Trophoblast cell (in vitro differentiated cells and primary cell): ENCODE measurements around the gene AK1.

Source experiments
- DNase-seq, 2 donors: peaks; one replicate each; pipeline ENCODE4 v3.0.0-alpha.2; 2016
- H2AFZ ChIP-seq: 2 replicates; pipeline ENCODE4 v1.6.1; 2013; ENCODE audit warnings: low read length, moderate library complexity, mild to moderate bottlenecking; ENCODE audit not compliant: insufficient read depth, poor library complexity
- H2AK5ac ChIP-seq: 2 replicates; pipeline ENCODE4 v1.6.1; 2013; ENCODE audit warnings: mild to moderate bottlenecking, low read length
- H2BK120ac ChIP-seq: 2 replicates; pipeline ENCODE4 v1.6.1; 2013; ENCODE audit warnings: low read length, mild to moderate bottlenecking, moderate library complexity; ENCODE audit not compliant: insufficient read depth, poor library complexity
- H2BK12ac ChIP-seq: 2 replicates; pipeline ENCODE4 v1.6.1; 2013; ENCODE audit warnings: mild to moderate bottlenecking, low read length, moderate library complexity
- H2BK5ac ChIP-seq: 2 replicates; pipeline ENCODE4 v1.6.1; 2013; ENCODE audit warnings: low read length, low read depth, moderate library complexity, mild to moderate bottlenecking; ENCODE audit not compliant: poor library complexity
- H3K14ac ChIP-seq: 2 replicates; pipeline ENCODE4 v1.6.1; 2013; ENCODE audit warnings: mild to moderate bottlenecking, low read length
- H3K18ac ChIP-seq: 2 replicates; pipeline ENCODE4 v1.6.1; 2013; ENCODE audit warnings: mild to moderate bottlenecking, low read length
- H3K23ac ChIP-seq: 2 replicates; pipeline ENCODE4 v1.6.1; 2013; ENCODE audit warnings: low read length
- H3K27ac ChIP-seq: 2 replicates; pipeline ENCODE4 v1.5.1; 2013; ENCODE audit warnings: low read depth, mild to moderate bottlenecking, inconsistent platforms, low read length, moderate library complexity
- H3K27me3 ChIP-seq: 2 replicates; pipeline ENCODE4 v1.6.1; 2013; ENCODE audit warnings: inconsistent platforms, mild to moderate bottlenecking, low read length, moderate library complexity; ENCODE audit not compliant: insufficient read depth
- H3K36me3 ChIP-seq, 2 experiments: 1 replicate in 1 of 2; 2 replicates in 1 of 2; pipeline ENCODE4 v1.6.1; 2013; ENCODE audit warnings: low read length in 2 of 2, mild to moderate bottlenecking in 2 of 2, moderate library complexity in 1 of 2; ENCODE audit not compliant: insufficient read depth in 2 of 2, control insufficient read depth in 1 of 2
- H3K4ac ChIP-seq: 2 replicates; pipeline ENCODE4 v1.6.1; 2013; ENCODE audit warnings: low read depth, mild to moderate bottlenecking, low read length, moderate library complexity
- H3K4me1 ChIP-seq, 2 experiments: 1 replicate in 1 of 2; 2 replicates in 1 of 2; pipeline ENCODE4 v1.6.1; 2013; ENCODE audit warnings: low read length in 2 of 2, mild to moderate bottlenecking in 2 of 2, moderate library complexity in 1 of 2; ENCODE audit not compliant: insufficient read depth in 2 of 2, control insufficient read depth in 1 of 2
- H3K4me2 ChIP-seq: 2 replicates; pipeline ENCODE4 v1.6.1; 2013; ENCODE audit warnings: inconsistent platforms, mild to moderate bottlenecking, low read length, moderate library complexity
- H3K4me3 ChIP-seq: 2 replicates; pipeline ENCODE4 v1.5.1; 2013; ENCODE audit warnings: mild to moderate bottlenecking, low read depth, low read length, inconsistent platforms
- H3K79me1 ChIP-seq: one replicate; pipeline ENCODE4 v1.6.1; 2013; ENCODE audit warnings: low read length
- H3K79me2 ChIP-seq: 2 replicates; pipeline ENCODE4 v1.6.1; 2013; ENCODE audit warnings: low read length, mild to moderate bottlenecking; ENCODE audit not compliant: control insufficient read depth, insufficient read depth, poor library complexity
- H3K9ac ChIP-seq: 2 replicates; pipeline ENCODE4 v1.6.1; 2013; ENCODE audit warnings: mild to moderate bottlenecking, low read length
- H3K9me3 ChIP-seq: 2 replicates; pipeline ENCODE4 v1.6.1; 2013; ENCODE audit warnings: low read depth, mild to moderate bottlenecking, control low read depth, inconsistent platforms, low read length; ENCODE audit not compliant: insufficient read depth
- H4K12ac ChIP-seq: 2 replicates; pipeline ENCODE4 v1.6.1; 2013; ENCODE audit warnings: low read depth, mild to moderate bottlenecking, low read length, moderate library complexity
- H4K8ac ChIP-seq: 2 replicates; pipeline ENCODE4 v1.6.1; 2013; ENCODE audit warnings: low read depth, mild to moderate bottlenecking, low read length, moderate library complexity
- H4K91ac ChIP-seq: one replicate; pipeline ENCODE4 v1.6.1; 2013; ENCODE audit warnings: low read depth, mild to moderate bottlenecking, low read length, moderate library complexity
- WGBS: extraction: QIAGEN DNeasy Blood & Tissue Kit; methylation state at CpG from one replicate; pipeline ENCODE4 v1.1.7; 2013; ENCODE audit warnings: missing lambda C conversion rate; ENCODE audit not compliant: insufficient read length, insufficient coverage; ENCODE audit errors: extremely low coverage; 5-methylcytosine and 5-hydroxymethylcytosine counted together

Gene AK1

GRCh38 chr9:127874301-127875221, 2.9 kb downstream of the AK1 start:
- H3K9ac ChIP-seq = no peak overlapping the region
- no peak overlapping the region for H2BK5ac ChIP-seq
- no peak for DNase-seq
- peaks cover 7 to 11% of the 10 kb centered on the region in 2 experiments for H3K36me3 ChIP-seq
- no peak overlapping the region for H4K8ac ChIP-seq
- no peak overlapping the region for H3K14ac ChIP-seq
- no peak overlapping the region for H3K4me2 ChIP-seq
- WGBS = no CpG with 5 or more reads among the region's 19 CpGs
- peak overlapping the region; percentile 11 for H2AK5ac ChIP-seq
- H2BK120ac ChIP-seq = no peak overlapping the region
- no peak overlapping the region for H4K12ac ChIP-seq
- H3K4me1 ChIP-seq = peaks cover 21 to 24% of the 10 kb centered on the region in 2 experiments
- H3K9me3 ChIP-seq = peaks cover 2% of the 10 kb centered on the region
- no peak overlapping the region for H3K23ac ChIP-seq
- peak overlapping the region; percentile 60 for H4K91ac ChIP-seq
- no peaks in the 10 kb centered on the region for H3K27me3 ChIP-seq
- H3K79me1 ChIP-seq = peaks cover 13% of the 10 kb centered on the region
- H3K27ac ChIP-seq = no peak overlapping the region
- H2BK12ac ChIP-seq = no peak overlapping the region
- H3K4me3 ChIP-seq = no peak overlapping the region
- H3K18ac ChIP-seq = no peak overlapping the region
- H2AFZ ChIP-seq = no peak overlapping the region
- no peak overlapping the region for H3K4ac ChIP-seq
- peaks cover 7% of the 10 kb centered on the region for H3K79me2 ChIP-seq

- no peak for DNase-seq
These were observed 3.6 kb downstream of the AK1 start for GRCh38 chr9:127873886-127874285.

GRCh38 chr9:127873223-127873691, 4.2 kb downstream of the AK1 start:
- DNase-seq = no peak
- no peak overlapping the region for H2BK120ac ChIP-seq
- H3K18ac ChIP-seq = no peak overlapping the region
- H2BK12ac ChIP-seq = no peak overlapping the region
- H3K36me3 ChIP-seq = peaks cover 9 to 11% of the 10 kb centered on the region in 2 experiments
- no peak overlapping the region for H2AFZ ChIP-seq
- no peak overlapping the region for H4K12ac ChIP-seq
- H2AK5ac ChIP-seq = no peak overlapping the region
- H3K4ac ChIP-seq = no peak overlapping the region
- H3K27me3 ChIP-seq = no peaks in the 10 kb centered on the region
- H3K14ac ChIP-seq = no peak overlapping the region
- no peak overlapping the region for H4K91ac ChIP-seq
- H3K79me1 ChIP-seq = peaks cover 25% of the 10 kb centered on the region
- no peak overlapping the region for H2BK5ac ChIP-seq
- peaks cover 33% of the 10 kb centered on the region in 2 experiments for H3K4me1 ChIP-seq
- H3K4me2 ChIP-seq = no peak overlapping the region
- H3K27ac ChIP-seq = no peak overlapping the region
- H3K23ac ChIP-seq = no peak overlapping the region
- H3K79me2 ChIP-seq = peaks cover 7% of the 10 kb centered on the region
- H4K8ac ChIP-seq = no peak overlapping the region
- WGBS = no CpG with 5 or more reads among the region's 19 CpGs
- H3K9ac ChIP-seq = no peak overlapping the region
- H3K9me3 ChIP-seq = peaks cover 2% of the 10 kb centered on the region
- H3K4me3 ChIP-seq = no peak overlapping the region

More at GRCh38 chr9:127873886-127874285, 3.6 kb downstream of the AK1 start:
- H3K4me2 ChIP-seq = no peak overlapping the region
- peaks cover 27 to 28% of the 10 kb centered on the region in 2 experiments for H3K4me1 ChIP-seq
- H2BK5ac ChIP-seq = no peak overlapping the region
- H3K23ac ChIP-seq = no peak overlapping the region
- no peak overlapping the region for H2AK5ac ChIP-seq
- no peak overlapping the region for H2AFZ ChIP-seq
- whole genome bisulfite sequencing = no CpG with 5 or more reads among the region's 10 CpGs
- peaks cover 2% of the 10 kb centered on the region for H3K9me3 ChIP-seq
- no peak overlapping the region for H4K8ac ChIP-seq
- H3K18ac ChIP-seq = no peak overlapping the region
- H2BK12ac ChIP-seq = no peak overlapping the region
- H3K9ac ChIP-seq = no peak overlapping the region
- peaks cover 19% of the 10 kb centered on the region for H3K79me1 ChIP-seq
- H3K27ac ChIP-seq = no peak overlapping the region
- H2BK120ac ChIP-seq = no peak overlapping the region
- H3K27me3 ChIP-seq = no peaks in the 10 kb centered on the region
- no peak overlapping the region for H4K12ac ChIP-seq
- no peak overlapping the region for H3K4me3 ChIP-seq
- H3K14ac ChIP-seq = no peak overlapping the region
- peaks cover 8 to 11% of the 10 kb centered on the region in 2 experiments for H3K36me3 ChIP-seq
- no peak overlapping the region for H3K4ac ChIP-seq
- H3K79me2 ChIP-seq = peaks cover 7% of the 10 kb centered on the region
- no peak overlapping the region for H4K91ac ChIP-seq

DNA sequence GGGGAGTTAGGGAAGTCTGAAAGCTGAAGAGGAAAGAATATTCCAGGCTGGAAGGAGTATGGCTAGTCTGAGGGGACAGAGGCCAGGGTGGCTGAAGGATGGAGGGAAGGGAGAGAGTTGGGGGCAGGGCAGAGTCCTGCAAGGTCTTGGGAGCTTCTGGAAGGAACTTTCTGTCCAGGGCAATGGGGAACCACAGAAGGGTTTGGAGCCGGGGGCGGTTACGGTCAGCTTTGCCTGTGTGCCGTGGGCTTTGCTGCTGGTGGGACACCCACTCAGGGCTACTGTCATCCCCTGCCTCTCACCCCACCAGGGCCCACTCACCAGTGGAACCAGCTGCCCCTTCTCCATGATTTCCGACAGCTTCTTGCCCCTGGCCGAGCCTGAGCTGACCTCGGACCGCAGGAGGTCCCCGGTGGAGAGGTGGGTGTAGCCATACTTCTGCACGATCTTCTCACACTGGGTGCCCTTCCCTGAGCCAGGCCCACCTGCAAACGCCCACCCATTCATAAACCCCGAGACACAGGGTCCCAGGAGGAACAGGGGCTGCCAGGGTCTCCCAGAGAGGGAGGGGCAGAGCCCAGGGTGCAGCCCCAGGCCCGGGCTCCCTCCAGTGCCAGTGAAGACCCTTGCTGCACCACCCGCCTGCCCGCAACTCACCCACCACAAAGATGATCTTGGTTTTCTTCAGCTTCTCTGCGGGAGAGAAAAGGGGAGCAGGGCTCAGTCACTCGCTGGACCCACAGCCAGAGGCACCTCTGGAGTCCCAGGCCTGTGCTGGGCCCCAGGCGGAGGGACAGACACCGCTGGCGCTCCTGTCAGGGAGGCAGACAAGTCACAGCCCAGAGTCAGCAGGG, 4.9 kb downstream of the AK1 start:
- Histone ChIP-seq H3K4ac (no peak overlapping the region), H3K4me2 (no peak overlapping the region), H3K4me1 (peaks cover 34 to 35% of the 10 kb centered on the region in 2 experiments), H3K4me3 (no peak overlapping the region), H3K9ac (no peak overlapping the region), H3K27me3 (no peaks in the 10 kb centered on the region), H4K91ac (peak overlapping the region; percentile 21), H3K27ac (no peak overlapping the region), H3K36me3 (peaks cover 9 to 11% of the 10 kb centered on the region in 2 experiments), H4K12ac (no peak overlapping the region), H3K9me3 (peaks cover 2% of the 10 kb centered on the region), H2BK5ac (no peak overlapping the region), H3K23ac (no peak overlapping the region), H4K8ac (no peak overlapping the region), H2AFZ (no peak overlapping the region), H2AK5ac (no peak overlapping the region), H3K14ac (no peak overlapping the region), H3K18ac (no peak overlapping the region), H3K79me2 (peaks cover 5% of the 10 kb centered on the region), H2BK120ac (no peak overlapping the region), H2BK12ac (no peak overlapping the region), H3K79me1 (peaks cover 26% of the 10 kb centered on the region)
- no CpG with 5 or more reads among the region's 20 CpGs for whole genome bisulfite sequencing
- DNase-seq = no peak
